Fibroblast of pulmonary artery (primary cell): ENCODE measurements around the gene MAK.
A peak's percentile ranks its signal among the peaks of the same experiment; 100 is the strongest.
"Not testable (repeated sequence)": the region's sequence is repeated elsewhere in the genome, so short reads cannot be mapped to it uniquely, and the experiment has no call there.

Source experiments
- DNase-seq: peaks from one replicate; pipeline ENCODE4 v3.0.0-alpha.2; 2010; ENCODE audit warnings: low read depth
- H3K4me3 ChIP-seq: replicated peaks from 2 replicates; pipeline ENCODE4 v1.5.1; 2011; ENCODE audit warnings: low read depth, mild to moderate bottlenecking, control low read depth, low read length, moderate library complexity
- CTCF ChIP-seq: IDR thresholded peaks from 2 replicates; pipeline ENCODE4 v1.5.1; 2011; ENCODE audit warnings: mild to moderate bottlenecking, control low read depth, low read length, inconsistent platforms; ENCODE audit errors: missing control alignments

MAK gene

GRCh38 chr6:10831609-10832008 lies 6.7 kb downstream of the MAK start:
- no peak for DNase-seq
- no peak for TF ChIP-seq CTCF

DNA sequence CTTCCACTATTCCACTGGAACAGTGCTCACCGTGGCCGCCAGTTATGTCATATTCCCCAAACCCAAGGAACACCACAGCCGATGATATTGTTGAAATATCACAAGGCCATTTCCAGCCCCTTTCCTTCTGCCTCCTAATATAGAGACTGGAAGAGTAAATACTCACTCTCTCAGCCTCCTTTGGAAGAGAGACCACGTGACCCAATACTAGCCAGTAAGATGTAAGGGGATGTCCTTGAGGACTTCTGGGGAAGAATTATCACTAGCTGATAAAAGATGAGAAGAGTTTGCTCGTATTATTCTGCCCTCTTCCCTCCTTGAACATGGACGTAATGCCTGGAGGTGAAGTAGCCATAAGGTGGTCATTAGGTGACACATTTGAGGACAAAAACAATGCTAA lies 13.5 kb downstream of the MAK start:
- no peak for TF ChIP-seq CTCF
- no peak overlapping the region for H3K4me3 ChIP-seq
- no peak for DNase-seq

More at GRCh38 chr6:10831609-10832008, 6.7 kb downstream of the MAK start:
- H3K4me3 ChIP-seq = no peak overlapping the region

- TF ChIP-seq CTCF = no peak
- no peak overlapping the region for H3K4me3 ChIP-seq
- no peak for DNase-seq
Observed at GRCh38 chr6:10824297-10824696, 14.0 kb downstream of the MAK start.

DNA sequence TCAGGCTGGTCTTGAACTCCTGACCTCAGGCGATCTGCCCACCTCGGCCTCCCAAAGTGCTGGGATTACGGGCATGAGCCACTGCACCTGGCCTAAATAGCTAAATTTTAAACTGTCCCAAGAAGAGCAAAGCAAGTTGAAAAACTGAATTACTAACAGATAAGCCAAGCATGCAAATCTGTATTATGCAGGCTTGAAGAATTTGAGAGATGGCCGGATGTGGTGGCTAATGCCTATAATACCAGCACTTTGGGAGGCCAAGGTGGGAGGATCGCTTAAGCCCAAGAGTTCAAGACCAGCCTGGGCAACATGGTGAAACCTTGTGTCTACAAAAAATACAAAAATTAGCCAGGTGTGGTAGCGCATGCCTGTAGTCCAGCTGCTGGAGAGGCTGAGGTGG lies 24.2 kb downstream of the MAK start:
- DNase-seq, H3K4me3 ChIP-seq: not testable (repeated sequence)

DNA sequence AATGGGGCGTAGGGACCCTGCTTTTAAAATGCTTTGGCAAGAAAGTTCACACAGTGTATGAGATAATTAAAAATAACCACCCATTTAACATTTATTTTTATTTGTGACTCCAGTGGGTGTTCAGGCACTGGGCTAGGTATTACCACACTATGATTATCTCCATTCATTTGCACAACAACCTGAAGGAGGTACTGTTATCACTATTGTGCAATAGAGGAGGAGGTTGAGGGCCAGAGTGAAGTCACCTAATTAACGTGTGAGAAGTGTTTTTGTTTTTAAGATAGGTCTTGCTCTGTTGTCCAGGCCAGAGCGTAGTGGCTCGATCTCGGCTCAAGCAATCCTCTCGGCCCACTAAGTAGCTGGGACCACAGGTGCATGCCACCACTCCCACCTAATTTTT lies 29.2 kb downstream of the MAK start:
- no peak for DNase-seq
- H3K4me3 ChIP-seq = no peak overlapping the region
- no peak for TF ChIP-seq CTCF

DNA sequence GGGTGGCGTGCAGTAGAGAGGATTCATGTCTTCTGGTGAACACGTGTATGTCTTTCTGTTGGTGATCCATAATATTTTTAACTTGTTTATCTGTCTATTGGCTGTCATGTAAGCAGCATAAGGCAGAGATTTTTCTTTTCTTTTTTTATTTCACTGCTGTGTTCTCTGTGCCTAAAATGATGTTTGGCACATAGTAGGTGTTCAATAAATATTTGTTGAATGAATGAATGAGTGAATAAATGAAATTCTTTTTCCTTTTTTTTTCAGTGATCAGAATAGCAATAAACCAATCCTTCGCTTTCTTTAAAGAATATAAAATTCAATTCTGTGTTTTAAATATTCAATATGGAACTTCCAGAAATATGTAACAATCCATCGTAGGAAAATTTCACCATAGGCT lies 30.0 kb downstream of the MAK start:
- DNase-seq = no peak
- TF ChIP-seq CTCF = no peak
- no peak overlapping the region for H3K4me3 ChIP-seq

- DNase-seq = peak; percentile 68
- no peak overlapping the region for H3K4me3 ChIP-seq
- no peak for TF ChIP-seq CTCF
Observed at GRCh38 chr6:10801224-10801848, 37.0 kb downstream of the MAK start.

GRCh38 chr6:10800810-10801209 lies 37.5 kb downstream of the MAK start:
- TF ChIP-seq CTCF = no peak
- H3K4me3 ChIP-seq = no peak overlapping the region
- DNase-seq = peak; percentile 29
